ENCODE data around the gene CCDC14. TPM values are rescaled to one million over a fixed set of nuclear protein-coding genes. Genes with fewer than 3 reads are reported as not detected.
"Not testable (repeated sequence)": the region's sequence is repeated elsewhere in the genome, so short reads cannot be mapped to it uniquely, and the experiment has no call there.

The CCDC14 gene
- total RNA-seq, 1 donor from 2014 or later: 22.6 TPM

DNA sequence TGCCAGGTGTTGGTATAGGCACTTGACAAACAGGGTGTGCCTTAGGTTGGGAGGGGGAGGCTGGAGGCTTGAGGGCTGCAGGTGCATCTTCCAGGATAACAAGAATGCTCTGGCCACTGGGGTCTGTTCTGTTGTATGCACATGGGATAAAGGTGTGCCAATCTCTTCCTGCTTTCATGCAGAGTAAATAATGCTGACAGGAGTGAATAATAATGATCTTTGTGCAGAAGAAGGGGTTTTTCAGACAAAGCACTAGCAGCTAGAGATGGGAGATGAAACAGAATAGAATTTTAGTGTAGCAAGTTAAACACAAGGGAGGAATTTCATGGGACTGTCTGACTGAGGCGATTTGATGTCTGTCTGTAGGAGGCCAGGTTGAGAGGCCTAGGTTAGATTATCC lies 32.8 kb upstream of the CCDC14 start:
- intact Hi-C loops (cut with DNase I): no loop called here
- no peak overlapping the region for H3K27ac ChIP-seq
- DNase-seq (ENCODE audit: extremely low spot score in 2 of 2): no peak
- H3K9me3 ChIP-seq: no peaks in the 10 kb centered on the region
- H3K4me3 ChIP-seq: no peak overlapping the region
- no peaks in the 10 kb centered on the region for H3K36me3 ChIP-seq
- TF ChIP-seq, protein P1, sequence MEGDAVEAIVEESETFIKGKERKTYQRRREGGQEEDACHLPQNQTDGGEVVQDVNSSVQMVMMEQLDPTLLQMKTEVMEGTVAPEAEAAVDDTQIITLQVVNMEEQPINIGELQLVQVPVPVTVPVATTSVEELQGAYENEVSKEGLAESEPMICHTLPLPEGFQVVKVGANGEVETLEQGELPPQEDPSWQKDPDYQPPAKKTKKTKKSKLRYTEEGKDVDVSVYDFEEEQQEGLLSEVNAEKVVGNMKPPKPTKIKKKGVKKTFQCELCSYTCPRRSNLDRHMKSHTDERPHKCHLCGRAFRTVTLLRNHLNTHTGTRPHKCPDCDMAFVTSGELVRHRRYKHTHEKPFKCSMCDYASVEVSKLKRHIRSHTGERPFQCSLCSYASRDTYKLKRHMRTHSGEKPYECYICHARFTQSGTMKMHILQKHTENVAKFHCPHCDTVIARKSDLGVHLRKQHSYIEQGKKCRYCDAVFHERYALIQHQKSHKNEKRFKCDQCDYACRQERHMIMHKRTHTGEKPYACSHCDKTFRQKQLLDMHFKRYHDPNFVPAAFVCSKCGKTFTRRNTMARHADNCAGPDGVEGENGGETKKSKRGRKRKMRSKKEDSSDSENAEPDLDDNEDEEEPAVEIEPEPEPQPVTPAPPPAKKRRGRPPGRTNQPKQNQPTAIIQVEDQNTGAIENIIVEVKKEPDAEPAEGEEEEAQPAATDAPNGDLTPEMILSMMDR (IDR thresholded peaks at IDR 0.05): no peak
- TF ChIP-seq POLR2AphosphoS5 (IDR thresholded peaks at IDR 0.05; ENCODE audit: insufficient read depth in 1 of 2, low read depth in 1 of 2) (no peak), POLR2A (IDR thresholded peaks at IDR 0.05) (no peak)
- no peaks in the 10 kb centered on the region for H3K4me1 ChIP-seq
- no peaks in the 10 kb centered on the region for H3K27me3 ChIP-seq

DNA sequence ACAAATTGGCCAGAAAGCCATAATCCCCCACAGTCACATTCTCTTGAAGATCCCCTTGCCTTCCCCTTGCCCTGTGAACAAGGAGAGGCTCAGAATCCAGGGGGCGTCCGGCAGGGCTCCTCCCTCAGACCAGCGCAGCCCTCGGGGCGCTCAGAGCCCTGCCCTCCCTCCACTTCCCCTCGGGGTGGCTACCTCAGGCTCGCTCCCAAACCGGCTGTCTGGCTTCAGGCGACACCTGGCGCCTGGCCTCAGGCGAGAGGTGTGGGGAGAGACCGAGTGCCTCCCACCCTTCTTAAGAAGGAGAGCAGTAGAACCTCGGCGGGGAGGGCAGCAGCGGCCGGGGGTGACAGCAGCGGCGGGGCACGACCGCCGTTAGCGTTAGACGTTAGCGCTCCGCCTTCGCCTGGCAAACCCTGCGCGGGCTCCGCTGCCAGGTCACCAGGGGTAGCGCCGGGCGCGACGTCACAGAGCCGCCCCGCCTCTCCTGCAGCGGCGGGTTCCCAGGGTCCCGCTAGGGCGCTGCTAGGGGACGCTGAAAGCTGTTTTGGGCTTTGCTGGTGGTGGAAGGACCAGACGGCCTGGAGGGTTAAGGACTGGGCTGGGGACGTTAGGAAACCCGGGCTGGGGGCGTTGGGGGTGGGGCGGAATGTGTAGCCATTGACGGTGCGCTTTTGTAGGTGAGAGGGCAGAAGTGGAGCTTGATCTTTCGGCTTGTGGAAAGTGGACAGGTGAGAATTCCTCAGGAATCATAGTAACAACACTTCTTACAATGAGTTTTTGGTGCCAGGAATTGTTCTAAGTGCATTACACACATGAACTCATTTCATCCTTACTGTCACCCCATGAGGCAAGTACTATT lies 30.9 kb upstream of the CCDC14 start, which contains the start of gene ROPN1:
Gene ROPN1 (minus strand): TSS at position 395 of the 859 bp plus-strand sequence. CDS start 11,643 bp downstream, outside the sequence.
- H3K27ac ChIP-seq; H3K4me1 ChIP-seq; H3K9me3 ChIP-seq; H3K36me3 ChIP-seq; DNase-seq (ENCODE audit: extremely low spot score in 2 of 2); H3K4me3 ChIP-seq; intact Hi-C loops (cut with DNase I); H3K27me3 ChIP-seq: not testable (repeated sequence)

DNA sequence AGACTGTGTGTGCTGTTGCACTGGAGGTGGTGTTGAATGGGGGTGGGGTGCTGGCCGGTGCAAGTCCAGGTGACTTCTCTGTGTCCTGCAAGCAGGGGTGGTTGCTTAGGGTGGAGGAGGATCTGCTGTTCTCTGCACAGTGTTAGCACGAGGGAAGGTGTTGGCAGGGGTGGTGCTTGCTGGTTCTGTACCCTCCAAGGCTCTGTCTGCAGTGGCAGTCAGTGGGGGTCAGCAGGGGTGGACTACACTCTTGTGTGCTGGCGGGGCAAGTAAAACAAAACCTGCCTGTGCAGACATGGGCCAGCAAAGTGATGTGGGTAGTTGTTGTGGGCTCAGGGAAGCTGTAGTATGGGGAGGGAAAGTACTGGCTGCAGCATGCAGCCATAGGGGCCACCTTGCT lies 25.4 kb upstream of the CCDC14 start:
- DNase-seq (ENCODE audit: extremely low spot score in 2 of 2): peak in 1 of 2 donors; percentile 78
- intact Hi-C loops (cut with DNase I): loop anchor here (5.0 kb wide), 1 partner anchor 49 kb away; no protein-coding TSS in a partner anchor
- Histone ChIP-seq H3K36me3 (no peaks in the 10 kb centered on the region), H3K4me1 (no peaks in the 10 kb centered on the region), H3K27ac (no peak overlapping the region), H3K27me3 (no peaks in the 10 kb centered on the region), H3K4me3 (no peak overlapping the region), H3K9me3 (no peaks in the 10 kb centered on the region)
- TF ChIP-seq, protein P1 (IDR thresholded peaks at IDR 0.05): no peak
- TF ChIP-seq POLR2A (IDR thresholded peaks at IDR 0.05) (no peak), POLR2AphosphoS5 (IDR thresholded peaks at IDR 0.05; ENCODE audit: insufficient read depth in 1 of 2, low read depth in 1 of 2) (no peak)

DNA sequence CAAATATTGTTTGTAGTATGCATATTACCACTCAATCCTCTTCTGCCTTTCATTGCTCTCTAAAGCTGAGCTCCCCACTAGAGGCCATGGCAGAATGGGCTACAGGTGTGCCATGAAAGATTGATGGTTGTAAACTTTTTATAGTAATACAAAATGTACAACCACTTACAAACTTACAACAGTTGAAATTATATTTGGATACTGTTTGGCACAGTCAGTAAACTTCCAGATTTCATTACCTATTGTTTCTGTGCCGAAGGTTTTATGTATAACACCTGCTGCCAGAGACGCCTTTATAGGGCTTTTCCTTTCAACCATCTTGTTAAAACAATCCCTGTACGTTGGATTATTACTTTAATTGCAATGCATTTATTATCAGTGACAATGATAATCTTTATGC lies 23.9 kb upstream of the CCDC14 start:
- H3K4me1 ChIP-seq: peaks cover 5% of the 10 kb centered on the region
- no peaks in the 10 kb centered on the region for H3K27me3 ChIP-seq
- intact Hi-C loops (cut with DNase I): loop anchor here (5.0 kb wide), 1 partner anchor 48 kb away; no protein-coding TSS in a partner anchor
- no peak overlapping the region for H3K4me3 ChIP-seq
- no peaks in the 10 kb centered on the region for H3K9me3 ChIP-seq
- DNase-seq (ENCODE audit: extremely low spot score in 2 of 2): no peak
- TF ChIP-seq, protein P1 (IDR thresholded peaks at IDR 0.05): no peak
- TF ChIP-seq POLR2AphosphoS5 (IDR thresholded peaks at IDR 0.05; ENCODE audit: insufficient read depth in 1 of 2, low read depth in 1 of 2): no peak
- no peak for TF ChIP-seq POLR2A (IDR thresholded peaks at IDR 0.05)
- no peaks in the 10 kb centered on the region for H3K36me3 ChIP-seq
- no peak overlapping the region for H3K27ac ChIP-seq

DNA sequence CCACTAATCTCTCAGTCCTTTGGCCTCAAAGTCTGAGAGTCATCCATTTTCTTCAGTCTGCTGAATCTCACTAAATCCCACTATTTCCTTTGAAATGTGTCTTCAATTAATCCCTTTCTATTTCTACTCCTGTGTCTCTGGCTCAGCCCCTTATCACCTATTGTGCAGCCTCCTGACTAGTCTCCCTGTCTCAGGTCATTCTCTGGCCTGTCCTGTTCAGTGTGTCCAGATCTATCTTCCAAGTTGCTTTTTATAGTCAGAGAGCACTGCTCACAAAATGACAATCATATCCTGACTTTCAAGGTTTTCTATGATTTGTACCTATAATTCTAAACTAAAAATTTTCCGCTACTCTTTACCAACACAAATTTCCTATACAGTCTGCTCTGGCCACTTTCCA lies 23.3 kb upstream of the CCDC14 start:
- Histone ChIP-seq H3K27ac (no peak overlapping the region), H3K9me3 (no peaks in the 10 kb centered on the region), H3K4me3 (no peak overlapping the region), H3K36me3 (no peaks in the 10 kb centered on the region), H3K4me1 (peaks cover 7% of the 10 kb centered on the region), H3K27me3 (no peaks in the 10 kb centered on the region)
- no peak for TF ChIP-seq POLR2AphosphoS5 (IDR thresholded peaks at IDR 0.05; ENCODE audit: insufficient read depth in 1 of 2, low read depth in 1 of 2)
- TF ChIP-seq, protein P1 (IDR thresholded peaks at IDR 0.05): no peak
- no peak for TF ChIP-seq POLR2A (IDR thresholded peaks at IDR 0.05)
- intact Hi-C loops (cut with DNase I): no loop called here
- no peak for DNase-seq (ENCODE audit: extremely low spot score in 2 of 2)

DNA sequence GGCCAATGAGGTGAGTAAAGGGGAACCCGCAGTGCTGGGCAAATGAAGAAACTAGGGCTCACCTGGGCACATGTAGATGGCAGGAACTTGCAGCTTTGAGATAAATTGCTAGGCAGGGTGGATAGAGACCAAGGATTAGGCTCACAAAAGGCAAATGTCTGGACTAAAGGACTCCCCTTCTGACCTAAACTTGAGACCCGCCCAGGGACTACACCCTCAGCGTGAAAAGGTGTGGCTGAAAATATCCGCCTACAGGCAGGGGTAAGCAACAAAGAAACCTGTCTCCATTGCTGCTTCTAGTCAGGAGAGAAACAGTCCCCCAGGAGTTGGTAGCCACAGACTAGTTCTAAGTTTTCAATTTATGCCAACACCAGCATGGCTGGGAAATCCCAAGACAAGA lies 20.3 kb upstream of the CCDC14 start:
- intact Hi-C loops (cut with DNase I); H3K4me1 ChIP-seq; DNase-seq (ENCODE audit: extremely low spot score in 2 of 2); H3K36me3 ChIP-seq; H3K9me3 ChIP-seq; H3K27ac ChIP-seq; H3K27me3 ChIP-seq; H3K4me3 ChIP-seq: not testable (repeated sequence)

Measured in vagina (tissue), 2 donors.